HG02642 (cell line): ENCODE results near the gene FERMT3.
"Not testable (repeated sequence)": the region's sequence is repeated elsewhere in the genome, so short reads cannot be mapped to it uniquely, and the experiment has no call there.

Source experiments
- ATAC-seq: cut with Tn5 transposase; IDR thresholded peaks from one replicate; pipeline ENCODE4 v1.9.1; 2021; ENCODE audit warnings: mild to moderate bottlenecking; ENCODE audit not compliant: unreplicated experiment, poor library complexity

The FERMT3 gene

GRCh38 chr11:64206457-64207255 is at the start of gene FERMT3:
TSS of gene FERMT3 (plus strand) at chr11:64206721. CDS start at chr11:64207365, 644 bp downstream.
- ATAC-seq: peak; percentile 44

GRCh38 chr11:64157631-64158394 is 48.7 kb upstream of the FERMT3 start:
- ATAC-seq: no peak

GRCh38 chr11:64161037-64161436 is 45.5 kb upstream of the FERMT3 start:
- no peak for ATAC-seq

GRCh38 chr11:64162769-64163168 is 43.8 kb upstream of the FERMT3 start:
- not testable (repeated sequence) for ATAC-seq

GRCh38 chr11:64163951-64164350 is 42.6 kb upstream of the FERMT3 start:
- ATAC-seq: no peak

GRCh38 chr11:64164392-64165312 is 41.9 kb upstream of the FERMT3 start:
- ATAC-seq: no peak

GRCh38 chr11:64165481-64165841 is 41.1 kb upstream of the FERMT3 start:
- peak; percentile 16 for ATAC-seq

GRCh38 chr11:64165842-64166635 is 40.5 kb upstream of the FERMT3 start, which contains the start of gene MACROD1:
TSS of gene MACROD1 (minus strand) at chr11:64166113. CDS start at chr11:64165994, 119 bp downstream.
- peak; percentile 88 for ATAC-seq

- ATAC-seq: no peak
Measured at GRCh38 chr11:64170419-64170818, 36.1 kb upstream of the FERMT3 start.

GRCh38 chr11:64173616-64174355 is 32.7 kb upstream of the FERMT3 start:
- no peak for ATAC-seq

- no peak for ATAC-seq
Measured at GRCh38 chr11:64176751-64177150, 29.8 kb upstream of the FERMT3 start.

- no peak for ATAC-seq
Measured at GRCh38 chr11:64178203-64178602, 28.3 kb upstream of the FERMT3 start.

GRCh38 chr11:64178951-64179639 is 27.4 kb upstream of the FERMT3 start:
- no peak for ATAC-seq

- ATAC-seq: no peak
Measured at GRCh38 chr11:64180891-64181290, 25.6 kb upstream of the FERMT3 start.

- no peak for ATAC-seq
Measured at GRCh38 chr11:64181506-64182411, 24.8 kb upstream of the FERMT3 start.

GRCh38 chr11:64183890-64184289 is 22.6 kb upstream of the FERMT3 start:
- no peak for ATAC-seq

- ATAC-seq: peak; percentile 25
Measured at GRCh38 chr11:64185175-64185692, 21.3 kb upstream of the FERMT3 start.
